Activated CD4-positive, CD25-positive, alpha-beta regulatory T cell treated with anti-CD3 and anti-CD28 coated beads, Interleukin-2, amount 50 U/mL, for 72 hours (primary cell): ENCODE data around the gene EFHC1.

Experiments used
- DNase-seq: peaks from one replicate; pipeline ENCODE4 v3.0.0; 2021

Gene EFHC1

DNA sequence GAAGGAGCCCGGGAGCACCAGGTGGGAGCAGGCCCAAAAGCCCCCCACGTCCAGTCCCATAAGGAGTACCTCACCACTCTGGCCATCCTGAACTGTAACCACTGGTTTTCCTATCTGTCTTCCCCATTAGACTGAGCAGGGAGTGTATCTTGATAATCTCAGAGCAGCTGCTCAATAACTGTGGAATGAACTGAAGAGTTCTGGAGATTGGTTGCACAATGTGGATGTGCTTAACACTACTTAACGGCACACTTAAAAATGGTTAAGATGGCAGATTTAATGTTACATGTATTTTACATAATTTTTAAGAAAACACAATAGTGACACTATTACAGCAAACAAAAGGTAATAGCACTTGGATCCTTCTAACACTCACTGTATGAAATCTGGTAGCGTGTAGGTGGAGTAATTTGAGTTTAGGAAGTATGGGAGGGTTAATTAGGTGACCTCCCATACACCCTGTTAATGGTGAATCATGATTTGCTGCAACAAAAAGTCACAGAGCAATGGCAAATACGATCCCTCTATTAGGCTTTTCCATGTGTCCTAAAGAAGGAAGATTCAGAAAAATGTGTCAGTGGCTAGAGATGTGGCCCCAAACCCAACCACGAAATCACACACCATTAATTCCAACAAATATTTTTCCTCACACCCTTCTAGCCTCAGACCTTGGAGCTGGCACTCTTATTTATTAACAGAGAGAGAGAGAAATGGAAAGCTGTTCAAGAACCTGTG, 138.3 kb downstream of the EFHC1 start:
- DNase-seq = no peak

GRCh38 chr6:52560462-52560861, 140.3 kb downstream of the EFHC1 start:
- DNase-seq = no peak

DNA sequence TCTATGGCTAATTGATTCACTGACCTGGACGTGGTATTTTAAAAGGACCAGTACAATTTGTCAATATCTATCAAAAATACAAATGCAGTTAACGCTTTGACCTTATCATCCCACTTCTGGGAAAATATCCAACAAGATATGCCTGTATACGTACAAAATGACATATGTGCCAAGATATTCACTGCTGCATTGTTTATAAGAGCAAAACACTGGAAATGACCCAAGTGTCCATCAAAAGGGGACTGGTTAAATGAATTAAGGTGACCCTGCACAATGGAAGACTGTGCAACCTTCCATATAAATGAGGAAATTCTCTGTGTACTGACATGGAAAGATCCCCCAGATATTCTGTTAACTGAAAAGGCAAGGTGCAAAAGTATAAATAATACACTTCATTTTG, 142.8 kb downstream of the EFHC1 start:
- no peak for DNase-seq

DNA sequence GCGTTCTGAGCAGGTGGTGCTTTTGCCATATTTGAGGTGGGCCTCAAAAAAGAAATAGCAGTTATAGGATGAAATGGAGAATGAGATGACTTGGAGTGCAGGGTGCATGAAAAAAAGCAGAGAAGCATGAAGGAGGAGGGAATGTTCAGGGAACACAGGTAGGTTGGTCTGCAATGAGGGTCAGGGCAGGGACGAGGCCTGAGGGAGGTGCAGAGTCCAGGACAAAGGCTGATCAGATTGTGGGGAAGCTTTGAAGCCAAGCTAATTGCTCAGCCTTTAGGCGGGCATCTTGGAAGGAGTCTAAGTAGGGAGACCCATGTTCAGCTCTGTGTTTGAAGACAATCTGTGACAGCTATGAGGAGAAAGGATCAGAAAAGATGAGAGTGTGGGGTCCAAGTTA, 144.7 kb downstream of the EFHC1 start:
- no peak for DNase-seq

DNA sequence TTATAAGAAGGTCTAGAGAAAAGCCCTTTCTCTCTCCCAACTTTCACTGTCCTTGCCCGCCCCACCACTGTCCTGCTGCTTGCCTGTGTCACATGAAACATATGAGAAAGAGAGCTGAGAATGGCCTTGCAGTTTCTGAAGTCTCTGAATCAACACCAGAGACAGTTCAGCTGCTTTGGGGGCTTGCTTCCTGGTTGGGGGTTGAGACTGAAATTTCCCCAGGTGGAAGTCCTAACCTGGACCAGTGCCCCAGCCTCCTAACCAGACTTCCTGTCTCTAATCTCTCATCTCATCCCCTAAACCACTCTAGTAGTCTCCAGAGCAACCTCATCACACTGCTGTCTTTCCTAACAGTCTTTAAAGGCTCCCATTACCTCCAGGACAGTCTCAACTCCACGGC, 146.1 kb downstream of the EFHC1 start:
- DNase-seq = no peak

DNA sequence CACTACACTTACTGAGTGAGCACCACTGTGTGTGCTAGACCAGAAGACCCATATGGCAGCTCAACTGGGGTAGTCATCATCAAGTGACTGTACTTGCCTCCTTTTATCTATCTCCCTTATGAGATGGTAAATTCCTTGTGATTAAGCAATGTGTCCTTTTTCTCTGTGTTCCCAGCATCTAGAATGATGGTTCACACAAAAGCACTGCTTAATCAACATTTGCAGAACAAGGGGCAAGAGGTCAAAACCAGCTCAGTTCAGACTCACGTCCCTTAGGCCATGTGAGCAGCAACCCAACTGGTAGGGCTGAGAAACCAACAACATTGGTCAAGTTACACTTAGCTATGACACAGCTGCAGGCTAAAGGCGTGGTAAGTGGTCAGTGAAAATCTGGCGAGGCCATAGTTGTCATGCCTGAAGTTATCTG, 146.7 kb downstream of the EFHC1 start:
- DNase-seq = no peak

- DNase-seq = no peak
Measured at GRCh38 chr6:52568320-52568719, 148.2 kb downstream of the EFHC1 start.

DNA sequence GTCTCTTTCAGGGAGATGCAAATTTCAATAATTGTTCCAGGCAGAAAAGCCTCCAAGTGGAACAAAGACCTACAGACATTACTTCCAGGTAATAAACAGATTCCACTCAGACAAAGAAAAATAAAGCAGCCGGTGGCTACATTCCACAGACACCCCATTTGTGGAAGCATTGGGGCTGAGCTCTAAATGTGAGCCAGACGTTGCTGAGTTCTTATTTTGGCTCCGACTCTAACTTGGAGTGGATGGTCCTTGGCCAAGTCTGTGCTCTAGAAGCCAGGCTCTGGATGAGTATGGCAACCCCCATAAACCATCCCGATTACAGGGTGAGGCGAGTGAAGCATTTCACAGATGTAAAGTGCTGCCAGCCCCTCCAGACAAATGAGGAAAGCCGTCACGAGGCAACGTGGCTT, 150.2 kb downstream of the EFHC1 start:
- no peak for DNase-seq

DNA sequence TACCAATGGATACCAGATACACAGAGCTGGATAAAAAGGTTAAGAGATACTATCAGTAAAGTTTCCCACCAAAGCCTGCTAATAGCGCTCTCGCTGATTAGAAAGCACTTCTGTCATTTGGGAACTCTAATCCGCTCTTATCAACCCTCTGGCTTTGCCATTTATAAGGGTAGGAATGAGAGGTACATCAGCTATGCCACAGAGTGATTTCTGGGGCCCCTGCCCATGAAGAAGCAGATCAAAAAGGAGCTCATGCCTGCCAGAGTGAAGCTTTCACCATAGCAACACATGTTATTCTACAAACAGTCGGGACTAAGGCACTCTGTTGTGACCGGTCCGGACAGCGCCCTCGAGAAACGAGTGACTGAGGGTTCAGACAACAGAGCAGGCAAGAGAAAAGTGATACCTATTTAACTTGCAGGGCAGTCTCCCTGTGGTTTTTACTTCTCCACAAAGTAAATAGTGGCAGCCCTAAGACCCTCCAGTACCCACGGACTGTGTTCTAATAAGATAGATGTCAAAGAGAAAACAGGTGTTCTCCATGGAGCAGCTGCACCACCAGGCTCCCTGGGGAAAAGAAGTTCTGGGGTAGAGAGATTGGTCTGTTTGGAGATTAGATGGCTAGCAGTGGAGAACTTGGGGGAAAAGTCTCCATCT, 151.1 kb downstream of the EFHC1 start:
- DNase-seq = no peak

DNA sequence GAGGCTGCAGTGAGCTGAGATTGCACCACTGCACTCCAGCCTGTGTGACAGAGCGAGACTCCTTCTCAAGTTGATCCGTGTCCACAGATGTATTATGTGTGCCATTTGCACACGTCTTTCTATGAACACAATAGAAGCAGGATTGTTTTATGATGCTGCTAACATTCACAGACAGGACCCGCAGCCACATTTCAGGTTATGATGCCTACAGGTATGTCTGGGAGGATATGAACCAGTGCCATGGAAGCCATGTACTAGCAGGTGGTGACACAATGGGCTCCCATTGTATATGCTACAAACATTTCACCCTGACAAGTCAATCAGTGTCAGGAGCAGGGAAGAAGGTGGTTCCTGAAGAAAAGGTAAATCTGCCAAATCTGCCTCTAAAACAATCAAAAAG, 152.4 kb downstream of the EFHC1 start:
- DNase-seq = no peak

- DNase-seq = no peak
Measured at GRCh38 chr6:52573295-52573694, 153.2 kb downstream of the EFHC1 start.
